Vagina (tissue), 2 donors: Measurements from ENCODE around the gene RAPSN.

ENCODE experiments used
- POLR2A ChIP-seq, 2 donors: fragments of 450-650 bp; IDR thresholded peaks; one replicate each; pipeline ENCODE4 v1.6.1; 2017; ENCODE audit warnings: antibody characterized with exemption in 2 of 2, mild to moderate bottlenecking in 2 of 2, moderate library complexity in 2 of 2
- TF ChIP-seq, protein P1 (sequence below), 3 experiments: fragments of 450-650 bp in 2 of 3; fragments of 200-600 bp in 1 of 3; sonication (generic) in 1 of 3; IDR thresholded peaks; one replicate each; pipeline ENCODE4 v1.5.1; 2017 to 2019; ENCODE audit warnings: antibody characterized with exemption in 3 of 3, mild to moderate bottlenecking in 2 of 3, moderate library complexity in 2 of 3

DNA sequence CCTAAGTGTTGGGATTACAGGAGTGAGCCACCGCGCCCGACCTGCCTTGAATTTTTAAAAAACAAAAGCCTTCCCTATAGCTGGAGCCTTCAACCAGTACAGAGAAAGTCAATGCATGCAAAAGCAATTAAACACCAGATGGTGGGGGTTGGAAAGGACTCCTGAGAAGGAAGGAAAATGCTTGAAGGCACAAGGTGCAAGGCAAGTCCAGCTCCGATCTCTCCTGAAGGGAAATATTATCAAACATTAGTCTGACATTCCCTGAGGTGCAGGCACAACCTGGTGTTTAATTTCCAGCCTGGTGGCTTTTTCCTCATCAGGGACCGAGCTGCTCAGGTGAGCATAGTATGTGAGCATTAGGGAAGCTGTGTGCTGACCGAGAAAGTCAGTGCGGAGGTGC, 12.9 kb upstream of the RAPSN start:
- TF ChIP-seq, protein P1, sequence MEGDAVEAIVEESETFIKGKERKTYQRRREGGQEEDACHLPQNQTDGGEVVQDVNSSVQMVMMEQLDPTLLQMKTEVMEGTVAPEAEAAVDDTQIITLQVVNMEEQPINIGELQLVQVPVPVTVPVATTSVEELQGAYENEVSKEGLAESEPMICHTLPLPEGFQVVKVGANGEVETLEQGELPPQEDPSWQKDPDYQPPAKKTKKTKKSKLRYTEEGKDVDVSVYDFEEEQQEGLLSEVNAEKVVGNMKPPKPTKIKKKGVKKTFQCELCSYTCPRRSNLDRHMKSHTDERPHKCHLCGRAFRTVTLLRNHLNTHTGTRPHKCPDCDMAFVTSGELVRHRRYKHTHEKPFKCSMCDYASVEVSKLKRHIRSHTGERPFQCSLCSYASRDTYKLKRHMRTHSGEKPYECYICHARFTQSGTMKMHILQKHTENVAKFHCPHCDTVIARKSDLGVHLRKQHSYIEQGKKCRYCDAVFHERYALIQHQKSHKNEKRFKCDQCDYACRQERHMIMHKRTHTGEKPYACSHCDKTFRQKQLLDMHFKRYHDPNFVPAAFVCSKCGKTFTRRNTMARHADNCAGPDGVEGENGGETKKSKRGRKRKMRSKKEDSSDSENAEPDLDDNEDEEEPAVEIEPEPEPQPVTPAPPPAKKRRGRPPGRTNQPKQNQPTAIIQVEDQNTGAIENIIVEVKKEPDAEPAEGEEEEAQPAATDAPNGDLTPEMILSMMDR (IDR thresholded peaks at IDR 0.05): no peak
- TF ChIP-seq POLR2A (IDR thresholded peaks at IDR 0.05): no peak
